Subcutaneous preadipocyte (primary cell): ENCODE measurements around the gene PRELP. TPM values are rescaled to one million over a fixed set of nuclear protein-coding genes. Genes with fewer than 3 reads are reported as not detected.

ENCODE experiments used
- total RNA-seq: library from RNA; depleted of rRNA; stranded (reverse); fragments of >200 nt; gene quantifications from 2 replicates; pipeline ENCODE4 v1.2.3, GENCODE V29; 2012

Gene PRELP
- under 0.01 and 0.37 TPM in 2 replicates for total RNA-seq

DNA sequence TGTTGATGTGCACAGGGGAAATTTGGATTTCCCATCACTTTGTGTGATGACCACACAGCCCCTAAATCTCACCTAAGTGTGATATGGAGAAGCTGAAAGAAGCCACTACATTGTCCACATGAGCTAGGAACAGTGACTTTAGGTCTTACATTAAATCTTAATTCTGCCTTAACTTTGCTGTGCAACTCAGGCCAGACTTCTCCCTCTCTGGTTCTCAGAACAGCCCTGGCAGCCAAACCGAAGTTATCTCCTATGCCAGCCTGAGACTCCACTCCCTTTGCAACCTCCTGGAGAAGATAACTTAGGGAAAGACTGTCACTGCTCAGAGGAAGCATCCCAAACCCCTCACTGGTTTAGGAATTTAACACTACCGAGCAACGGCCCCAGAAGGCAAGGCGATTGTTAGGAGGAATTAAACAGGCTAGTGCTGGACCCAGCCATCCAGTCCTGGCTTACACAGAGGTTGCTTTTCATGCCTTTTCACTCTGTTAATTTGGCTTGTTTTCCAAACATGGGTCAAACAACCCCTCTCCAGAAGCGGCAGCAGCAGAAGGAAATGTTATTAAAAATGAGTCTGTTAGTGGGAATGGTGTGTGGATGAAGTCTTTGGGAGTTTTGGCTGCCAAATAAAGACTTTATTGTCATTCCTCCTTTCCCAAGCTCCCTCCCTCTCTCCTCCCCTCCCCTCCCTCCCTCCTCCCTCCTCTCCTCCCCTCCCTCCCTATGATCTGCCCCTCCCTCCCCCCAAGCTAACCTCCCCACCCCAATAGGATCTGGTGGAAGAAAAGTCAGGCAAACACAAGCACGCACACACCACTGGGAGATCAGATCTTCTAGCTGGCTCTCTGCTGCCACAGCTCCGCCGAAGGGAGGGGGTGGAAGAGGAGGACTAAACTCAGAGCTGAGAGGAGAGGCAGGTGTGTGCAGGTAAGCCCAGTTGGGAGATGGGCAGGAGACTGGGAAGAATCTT lies at the start of gene PRELP:
Gene PRELP, plus strand, starts transcription at position 795 of the 970 bp plus-strand sequence. CDS start 7,379 bp downstream, outside the sequence.

DNA sequence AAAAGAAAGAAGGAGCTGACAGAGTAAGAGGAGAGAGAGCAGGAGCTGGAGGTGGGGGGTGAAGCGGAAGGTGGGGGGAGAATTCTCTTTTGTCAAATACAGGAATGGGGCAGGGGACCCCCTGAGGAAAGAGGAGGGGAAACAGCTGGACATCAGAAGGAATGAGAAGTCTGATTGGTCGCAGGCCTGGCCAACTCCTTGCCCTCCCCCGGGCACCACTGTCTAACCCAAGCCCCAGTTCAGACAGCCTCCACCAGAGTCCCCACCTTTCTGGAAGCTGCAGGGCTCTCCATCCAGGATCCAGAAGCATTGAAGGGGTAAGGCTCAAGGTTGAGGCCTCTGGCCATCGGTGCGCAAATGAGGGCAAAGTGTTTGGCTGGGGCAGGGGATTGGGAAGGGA lies 18.3 kb downstream of the PRELP start, which contains the start of gene OPTC:
Gene OPTC, plus strand, starts transcription at position 253 of the 400 bp plus-strand sequence. CDS start 1,853 bp downstream, outside the sequence.

Other genes with a start within 250 kb of the PRELP start
- gene CHIT1, start 246.1 kb upstream of the PRELP start, total RNA-seq = not detected in 2 replicates
- gene BTG2, start 170.3 kb upstream of the PRELP start, total RNA-seq = 6.8 and 9.9 TPM in 2 replicates
- gene FMOD, start 124.7 kb upstream of the PRELP start, total RNA-seq = 0.59 and 3.3 TPM in 2 replicates
- gene OPTC, start 18.3 kb downstream of the PRELP start, total RNA-seq = not detected in 2 replicates
- 230 and 287 TPM in 2 replicates for gene ATP2B4, start 151.0 kb downstream of the PRELP start, total RNA-seq